Memory B cell (primary cell): ENCODE measurements around the gene GNG8.

Experiments used
- ATAC-seq: fragments of 150-1000 bp; cut with Tn5 transposase; 2 replicates; pipeline ENCODE4 v1.10.0; 2021; ENCODE audit warnings: low read depth, mild to moderate bottlenecking, moderate library complexity
- DNase-seq, 2 donors: peaks; one replicate each; pipeline ENCODE4 v3.0.0; 2022; ENCODE audit warnings: low spot score in 2 of 2
- H3K27ac Mint-ChIP-seq: one replicate; pipeline ENCODE4 v1.8.0; 2022; ENCODE audit warnings: mild to moderate bottlenecking, moderate library complexity, mixed read lengths
- H3K27me3 Mint-ChIP-seq: one replicate; pipeline ENCODE4 v1.8.0; 2022; ENCODE audit warnings: mixed read lengths
- H3K36me3 Mint-ChIP-seq: one replicate; pipeline ENCODE4 v1.8.0; 2022; ENCODE audit warnings: mild to moderate bottlenecking, mixed read lengths
- H3K4me1 Mint-ChIP-seq: one replicate; pipeline ENCODE4 v1.8.0; 2022; ENCODE audit warnings: mixed read lengths
- H3K4me3 Mint-ChIP-seq: one replicate; pipeline ENCODE4 v1.8.0; 2022; ENCODE audit warnings: mild to moderate bottlenecking, moderate library complexity, mixed read lengths
- H3K9me3 Mint-ChIP-seq: one replicate; pipeline ENCODE4 v1.8.0; 2022; ENCODE audit warnings: mixed read lengths

GNG8 gene

DNA sequence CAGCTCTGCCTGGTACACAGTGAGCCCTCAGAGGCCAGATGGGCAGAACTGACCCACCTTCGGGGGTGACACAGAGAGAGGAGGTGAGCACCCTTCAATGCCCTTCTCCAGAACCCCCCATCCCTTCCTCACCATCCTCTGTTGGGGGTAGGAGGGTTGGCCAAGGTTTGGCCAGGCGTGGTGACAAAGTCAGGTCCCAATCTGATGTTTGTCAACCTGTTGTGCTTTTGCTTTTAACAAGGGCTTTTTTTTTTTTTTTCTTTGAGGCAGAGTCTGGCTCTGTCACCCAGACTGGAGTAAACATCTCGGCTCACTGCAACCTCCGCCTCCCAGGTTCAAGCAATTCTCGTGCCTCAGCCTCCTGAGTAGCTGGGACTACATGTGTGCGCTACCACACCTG is 18.4 kb downstream of the GNG8 start:
- no peak for DNase-seq

DNA sequence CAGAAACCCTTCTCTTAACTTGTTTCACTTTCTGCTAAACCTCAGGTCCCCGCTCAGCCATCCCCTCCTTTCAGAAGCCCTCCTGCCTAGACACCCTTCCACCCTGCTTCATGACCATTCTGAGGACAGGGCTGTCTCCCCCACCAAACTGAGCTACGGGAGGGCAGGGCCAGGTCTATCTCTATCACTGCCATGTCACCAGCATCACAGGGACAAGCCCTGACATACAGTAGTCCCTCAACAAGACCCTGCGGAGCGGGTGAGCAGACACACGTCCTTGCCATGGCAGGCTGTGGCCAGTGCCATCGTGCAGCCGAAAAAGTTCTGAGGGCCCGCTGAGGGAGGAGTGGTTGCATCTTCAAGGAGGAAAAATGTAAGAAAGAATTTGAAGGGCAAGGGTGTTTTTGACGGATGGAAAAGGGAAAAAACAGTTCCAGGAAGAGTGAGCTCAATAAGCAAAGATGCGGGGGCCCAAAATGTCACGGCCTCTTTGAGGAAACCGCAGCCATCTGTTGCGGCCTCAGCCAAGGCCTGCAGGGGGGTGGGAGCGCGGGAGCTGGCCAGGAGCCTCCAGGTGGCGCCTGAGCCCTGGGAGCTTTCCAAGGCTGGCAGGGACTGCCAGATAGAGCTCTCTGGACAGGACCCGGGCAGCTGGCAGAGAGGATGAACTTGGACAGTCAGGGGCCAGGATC is 19.2 kb downstream of the GNG8 start:
- no peak for DNase-seq
- no peaks in the 10 kb centered on the region for H3K9me3 Mint-ChIP-seq
- peaks cover 34% of the 10 kb centered on the region for H3K4me1 Mint-ChIP-seq
- peak overlapping the region; percentile 99 for H3K27ac Mint-ChIP-seq
- ATAC-seq, result no peak
- H3K4me3 Mint-ChIP-seq, result peak overlapping the region; percentile 21
- H3K36me3 Mint-ChIP-seq, result no peaks in the 10 kb centered on the region
- H3K27me3 Mint-ChIP-seq, result no peaks in the 10 kb centered on the region

More for the DNA sequence above, 18.4 kb downstream of the GNG8 start:
- H3K4me3 Mint-ChIP-seq, result no peak overlapping the region
- ATAC-seq, result no peak
- H3K4me1 Mint-ChIP-seq, result peaks cover 31% of the 10 kb centered on the region
- peak overlapping the region; percentile 99 for H3K27ac Mint-ChIP-seq
- H3K9me3 Mint-ChIP-seq, result no peaks in the 10 kb centered on the region
- H3K27me3 Mint-ChIP-seq, result no peaks in the 10 kb centered on the region
- H3K36me3 Mint-ChIP-seq, result no peaks in the 10 kb centered on the region

DNA sequence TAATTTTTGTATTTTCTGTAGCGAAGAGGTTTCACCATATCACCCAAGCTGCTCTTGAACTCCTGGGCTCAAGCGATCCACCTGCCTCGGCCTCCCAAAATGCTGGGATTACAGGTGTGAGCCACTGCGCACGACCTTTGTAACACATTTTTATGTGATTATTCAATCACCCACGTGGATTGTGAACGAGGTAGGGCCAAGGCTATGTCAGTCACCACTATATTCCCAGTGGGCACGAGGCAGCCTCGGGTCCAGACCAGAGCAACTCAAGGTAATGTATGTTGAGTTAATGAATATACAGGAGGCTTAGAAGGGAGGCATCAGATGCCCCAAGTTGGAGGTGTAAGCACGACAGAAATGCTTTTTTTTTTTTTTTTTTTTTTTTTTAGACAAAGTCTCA is 20.0 kb downstream of the GNG8 start:
- no peak overlapping the region for H3K27ac Mint-ChIP-seq
- no peak for ATAC-seq
- no peak overlapping the region for H3K4me3 Mint-ChIP-seq
- H3K27me3 Mint-ChIP-seq, result no peaks in the 10 kb centered on the region
- peaks cover 38% of the 10 kb centered on the region for H3K4me1 Mint-ChIP-seq
- H3K36me3 Mint-ChIP-seq, result no peaks in the 10 kb centered on the region
- DNase-seq, result no peak
- H3K9me3 Mint-ChIP-seq, result no peaks in the 10 kb centered on the region

DNA sequence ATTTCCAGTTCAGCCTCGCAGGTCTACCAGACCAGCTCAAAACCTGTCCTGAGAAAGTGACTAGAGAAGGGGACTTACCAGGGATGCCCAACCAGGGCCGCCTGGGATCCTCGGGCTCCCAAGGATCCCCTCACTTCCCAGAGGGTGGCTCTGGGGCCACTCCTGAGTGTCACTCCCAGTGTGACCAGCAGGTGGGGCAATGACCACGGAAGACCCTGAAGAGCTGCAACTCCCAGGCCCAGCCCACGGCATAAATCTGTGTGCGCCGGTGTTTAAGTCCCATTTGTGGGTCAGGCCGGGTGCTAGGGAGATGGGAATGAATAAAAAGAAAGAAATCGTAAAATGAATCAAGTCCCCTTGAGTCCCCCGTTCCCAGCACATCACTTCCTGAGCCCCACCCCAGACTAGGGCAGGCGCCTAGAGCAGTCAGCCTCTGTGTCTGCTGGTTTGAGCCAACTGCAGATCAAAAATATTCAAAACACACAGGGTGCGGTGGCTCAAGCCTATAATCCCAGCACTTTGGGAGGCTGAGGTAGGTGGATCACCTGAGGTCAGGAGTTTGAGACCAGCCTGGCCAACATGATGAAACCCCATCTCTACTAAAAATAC is 21.8 kb downstream of the GNG8 start:
- DNase-seq (peak; percentile 87 to 91), ATAC-seq (peak; percentile 37)
- H3K27ac Mint-ChIP-seq, result peak overlapping the region; percentile 11
- H3K9me3 Mint-ChIP-seq, result no peaks in the 10 kb centered on the region
- H3K36me3 Mint-ChIP-seq, result peaks cover 7% of the 10 kb centered on the region
- peaks cover 34% of the 10 kb centered on the region for H3K4me1 Mint-ChIP-seq
- no peaks in the 10 kb centered on the region for H3K27me3 Mint-ChIP-seq
- H3K4me3 Mint-ChIP-seq, result no peak overlapping the region

DNA sequence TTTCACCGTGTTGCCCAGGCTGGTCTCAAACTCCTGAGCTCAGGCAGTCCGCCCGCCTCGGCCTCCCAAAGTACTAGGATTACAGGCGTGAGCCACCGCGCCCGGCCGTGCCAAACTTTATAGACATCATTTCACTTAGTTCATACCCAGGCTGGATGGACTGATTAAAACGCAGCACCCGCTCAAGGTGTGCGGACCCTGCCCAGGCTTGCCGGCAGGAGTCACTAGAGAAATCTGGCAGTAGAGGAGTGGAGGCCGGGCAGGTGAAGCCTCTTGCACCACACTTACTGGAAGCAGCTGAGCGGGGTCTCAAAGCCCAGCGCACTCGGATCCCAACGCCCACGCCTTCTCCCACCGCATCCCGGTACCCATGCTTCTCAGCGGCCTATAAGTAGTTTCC is 22.5 kb downstream of the GNG8 start:
- H3K4me3 Mint-ChIP-seq, result no peak overlapping the region
- H3K27ac Mint-ChIP-seq, result no peak overlapping the region
- peaks cover 12% of the 10 kb centered on the region for H3K36me3 Mint-ChIP-seq
- DNase-seq, result no peak
- no peaks in the 10 kb centered on the region for H3K9me3 Mint-ChIP-seq
- no peaks in the 10 kb centered on the region for H3K27me3 Mint-ChIP-seq
- H3K4me1 Mint-ChIP-seq, result peaks cover 32% of the 10 kb centered on the region
- ATAC-seq, result no peak

DNA sequence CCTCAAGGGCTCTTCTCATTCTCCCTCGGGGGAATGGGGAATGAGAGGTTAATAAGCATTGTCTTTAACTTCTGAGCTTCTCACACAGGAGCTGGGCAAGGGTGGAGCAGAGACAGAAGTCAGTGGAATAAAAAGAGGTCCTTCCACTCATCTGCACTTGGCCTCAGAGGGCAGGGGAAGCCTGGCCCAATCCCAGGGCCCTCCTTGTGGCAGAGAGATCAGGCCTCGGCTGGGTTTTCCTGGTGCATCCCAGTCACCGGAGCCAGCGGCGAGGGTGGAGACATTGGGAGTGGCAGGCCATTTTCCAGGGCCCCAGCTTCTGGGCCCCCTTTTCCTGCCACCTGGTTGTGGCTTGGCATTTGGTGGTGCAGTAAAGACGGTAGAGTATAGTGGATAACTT is 24.2 kb downstream of the GNG8 start:
- peak overlapping the region; percentile 28 for H3K27ac Mint-ChIP-seq
- peak; percentile 15 for ATAC-seq
- no peaks in the 10 kb centered on the region for H3K9me3 Mint-ChIP-seq
- H3K27me3 Mint-ChIP-seq, result no peaks in the 10 kb centered on the region
- DNase-seq, result no peak
- H3K36me3 Mint-ChIP-seq, result peaks cover 23% of the 10 kb centered on the region
- no peak overlapping the region for H3K4me3 Mint-ChIP-seq
- H3K4me1 Mint-ChIP-seq, result peaks cover 33% of the 10 kb centered on the region

DNA sequence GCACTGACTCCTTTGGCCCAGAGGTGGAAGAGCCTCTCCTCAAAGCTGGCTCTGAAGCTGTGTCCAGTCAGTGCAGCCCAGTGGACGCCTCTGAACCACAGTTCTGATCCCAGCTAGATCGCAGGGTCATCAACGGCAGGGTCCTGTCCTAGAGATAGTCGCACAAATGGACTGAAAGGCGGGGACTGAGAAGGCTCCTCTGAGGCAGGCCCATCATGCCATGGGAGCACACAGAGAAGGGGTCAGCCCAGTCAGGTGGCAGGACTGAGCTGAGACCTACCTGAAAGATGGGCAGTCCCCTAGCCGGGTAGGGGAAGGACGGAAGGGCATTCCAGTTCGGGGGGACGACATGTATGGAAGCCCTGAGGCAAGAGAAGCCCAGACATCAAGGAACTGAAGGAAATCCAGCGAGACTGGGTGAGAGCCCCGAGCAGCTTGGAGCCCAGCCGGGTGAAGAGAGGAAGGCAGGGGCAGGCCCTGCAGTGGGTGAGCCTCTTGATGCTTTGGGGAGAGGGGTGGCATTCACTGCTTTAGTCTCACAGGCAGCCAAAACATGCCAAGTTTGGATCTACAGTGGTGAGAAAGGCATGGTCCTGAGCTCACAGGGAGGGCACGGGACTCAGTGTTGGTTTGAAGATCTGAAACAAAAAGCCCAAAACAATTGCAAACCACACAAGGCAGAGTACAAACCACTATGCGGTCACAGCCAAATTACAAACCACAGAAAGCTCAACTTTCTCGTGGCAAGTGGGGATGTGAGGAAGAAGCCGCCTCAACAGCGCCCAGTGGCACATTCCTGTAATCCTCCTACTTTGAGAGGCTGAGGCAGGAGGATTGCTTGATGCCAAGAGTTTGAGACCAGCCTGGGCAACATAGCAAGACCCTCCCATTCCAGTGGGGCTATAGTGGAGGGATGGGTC is 24.9 kb downstream of the GNG8 start:
- Mint-ChIP-seq H3K4me3 (peak overlapping the region; percentile 41), H3K27ac (peak overlapping the region; percentile 28), H3K4me1 (peaks cover 30% of the 10 kb centered on the region), H3K36me3 (peaks cover 27% of the 10 kb centered on the region), H3K9me3 (no peaks in the 10 kb centered on the region), H3K27me3 (no peaks in the 10 kb centered on the region)
- DNase-seq (peak in 1 of 2 donors; percentile 15), ATAC-seq (peak; percentile 47)

DNA sequence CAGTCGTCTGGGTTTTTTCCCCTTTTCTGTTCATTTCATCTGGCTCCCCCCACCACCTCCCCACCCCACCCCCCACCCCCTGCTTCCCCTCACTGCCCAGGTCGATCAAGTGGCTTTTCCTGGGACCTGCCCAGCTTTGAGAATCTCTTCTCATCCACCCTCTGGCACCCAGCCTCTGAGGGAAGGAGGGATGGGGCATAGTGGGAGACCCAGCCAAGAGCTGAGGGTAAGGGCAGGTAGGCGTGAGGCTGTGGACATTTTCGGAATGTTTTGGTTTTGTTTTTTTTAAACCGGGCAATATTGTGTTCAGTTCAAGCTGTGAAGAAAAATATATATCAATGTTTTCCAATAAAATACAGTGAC is 25.6 kb downstream of the GNG8 start:
- Mint-ChIP-seq H3K36me3 (peaks cover 30% of the 10 kb centered on the region), H3K27me3 (no peaks in the 10 kb centered on the region), H3K27ac (no peak overlapping the region), H3K4me1 (peaks cover 30% of the 10 kb centered on the region), H3K4me3 (no peak overlapping the region), H3K9me3 (no peaks in the 10 kb centered on the region)
- DNase-seq (no peak), ATAC-seq (no peak)

DNA sequence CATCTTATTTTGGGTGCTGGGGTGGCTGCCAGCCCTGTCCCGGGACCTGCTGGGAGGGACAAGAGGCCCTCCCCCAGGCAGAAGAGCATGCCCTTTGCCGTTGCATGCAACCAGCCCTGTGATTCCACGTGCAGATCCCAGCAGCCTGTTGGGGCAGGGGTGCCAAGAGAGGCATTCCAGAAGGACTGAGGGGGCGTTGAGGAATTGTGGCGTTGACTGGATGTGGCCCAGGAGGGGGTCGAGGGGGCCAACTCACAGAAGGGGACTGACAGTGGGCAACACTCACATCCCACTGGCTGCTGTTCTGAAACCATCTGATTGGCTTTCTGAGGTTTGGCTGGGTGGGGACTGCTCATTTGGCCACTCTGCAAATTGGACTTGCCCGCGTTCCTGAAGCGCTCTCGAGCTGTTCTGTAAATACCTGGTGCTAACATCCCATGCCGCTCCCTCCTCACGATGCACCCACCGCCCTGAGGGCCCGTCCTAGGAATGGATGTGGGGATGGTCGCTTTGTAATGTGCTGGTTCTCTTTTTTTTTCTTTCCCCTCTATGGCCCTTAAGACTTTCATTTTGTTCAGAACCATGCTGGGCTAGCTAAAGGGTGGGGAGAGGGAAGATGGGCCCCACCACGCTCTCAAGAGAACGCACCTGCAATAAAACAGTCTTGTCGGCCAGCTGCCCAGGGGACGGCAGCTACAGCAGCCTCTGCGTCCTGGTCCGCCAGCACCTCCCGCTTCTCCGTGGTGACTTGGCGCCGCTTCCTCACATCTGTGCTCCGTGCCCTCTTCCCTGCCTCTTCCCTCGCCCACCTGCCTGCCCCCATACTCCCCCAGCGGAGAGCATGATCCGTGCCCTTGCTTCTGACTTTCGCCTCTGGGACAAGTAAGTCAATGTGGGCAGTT is 26.2 kb downstream of the GNG8 start:
- no peak overlapping the region for H3K27ac Mint-ChIP-seq
- no peak overlapping the region for H3K4me3 Mint-ChIP-seq
- peaks cover 30% of the 10 kb centered on the region for H3K36me3 Mint-ChIP-seq
- no peaks in the 10 kb centered on the region for H3K9me3 Mint-ChIP-seq
- ATAC-seq (no peak), DNase-seq (peak in 1 of 2 donors; percentile 10)
- no peaks in the 10 kb centered on the region for H3K27me3 Mint-ChIP-seq
- H3K4me1 Mint-ChIP-seq, result peaks cover 30% of the 10 kb centered on the region

DNA sequence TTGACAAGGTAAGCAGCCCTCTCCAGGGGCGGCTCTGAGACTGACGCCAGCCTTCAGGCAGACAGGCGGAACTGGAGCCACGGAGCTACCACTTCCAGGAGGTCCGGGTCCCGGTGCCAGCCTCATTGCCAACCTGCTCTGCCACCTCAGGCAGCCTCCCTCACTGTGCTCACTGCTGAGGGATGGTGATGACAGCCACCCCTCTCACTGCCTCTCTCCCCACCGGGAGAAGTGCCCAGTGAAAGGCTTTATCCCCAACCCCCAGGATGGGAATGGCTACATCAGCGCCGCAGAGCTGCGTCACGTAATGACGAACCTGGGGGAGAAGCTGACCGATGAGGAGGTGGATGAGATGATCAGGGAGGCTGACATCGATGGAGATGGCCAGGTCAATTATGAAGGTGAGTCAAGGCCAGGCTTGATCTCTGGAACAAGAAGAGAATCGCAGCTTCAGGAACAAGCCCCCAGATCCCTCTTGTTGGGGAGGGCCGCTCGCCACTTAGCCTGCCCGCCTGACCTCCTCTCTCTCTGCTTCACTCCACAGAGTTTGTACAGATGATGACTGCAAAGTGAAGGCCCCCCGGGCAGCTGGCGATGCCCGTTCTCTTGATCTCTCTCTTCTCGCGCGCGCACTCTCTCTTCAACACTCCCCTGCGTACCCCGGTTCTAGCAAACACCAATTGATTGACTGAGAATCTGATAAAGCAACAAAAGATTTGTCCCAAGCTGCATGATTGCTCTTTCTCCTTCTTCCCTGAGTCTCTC is 27.2 kb downstream of the GNG8 start:
- Mint-ChIP-seq H3K9me3 (no peaks in the 10 kb centered on the region), H3K36me3 (peaks cover 30% of the 10 kb centered on the region), H3K27ac (no peak overlapping the region), H3K27me3 (no peaks in the 10 kb centered on the region), H3K4me1 (peaks cover 28% of the 10 kb centered on the region), H3K4me3 (no peak overlapping the region)
- DNase-seq, result peak in 1 of 2 donors; percentile 11
- ATAC-seq, result no peak

DNA sequence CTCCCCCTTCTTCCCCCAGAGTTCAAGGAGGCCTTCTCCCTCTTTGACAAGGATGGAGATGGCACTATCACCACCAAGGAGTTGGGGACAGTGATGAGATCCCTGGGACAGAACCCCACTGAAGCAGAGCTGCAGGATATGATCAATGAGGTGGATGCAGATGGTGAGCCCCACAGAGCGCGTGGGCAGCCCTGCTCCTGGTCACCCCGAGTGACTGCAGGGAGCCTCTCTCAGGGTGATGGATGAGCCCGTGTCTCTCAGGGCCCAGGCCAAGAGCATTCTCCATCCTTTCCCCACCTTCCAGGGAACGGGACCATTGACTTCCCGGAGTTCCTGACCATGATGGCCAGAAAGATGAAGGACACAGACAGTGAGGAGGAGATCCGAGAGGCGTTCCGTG is 27.8 kb downstream of the GNG8 start:
- Mint-ChIP-seq H3K9me3 (no peaks in the 10 kb centered on the region), H3K4me1 (peaks cover 31% of the 10 kb centered on the region), H3K36me3 (peaks cover 30% of the 10 kb centered on the region), H3K4me3 (no peak overlapping the region), H3K27me3 (no peaks in the 10 kb centered on the region), H3K27ac (no peak overlapping the region)
- ATAC-seq, result no peak
- no peak for DNase-seq

DNA sequence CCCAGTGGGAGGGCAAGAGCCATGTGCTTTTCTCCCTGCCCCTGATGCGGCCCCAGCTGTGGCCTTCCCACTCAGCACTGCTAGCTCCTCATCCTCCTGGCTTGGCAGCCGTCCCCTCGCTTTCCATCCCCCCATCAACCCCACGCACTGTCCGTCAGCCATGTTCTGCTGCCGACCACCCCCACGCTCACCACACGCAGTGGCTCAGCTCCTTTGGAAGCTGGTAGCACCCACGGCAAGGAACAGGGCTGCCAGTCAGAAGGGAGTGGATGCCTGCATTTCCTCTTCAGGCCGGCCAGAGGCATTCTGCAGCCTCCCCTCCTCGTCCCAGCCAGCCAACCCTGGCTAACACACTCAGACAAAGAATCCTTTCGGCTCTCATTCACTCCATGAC is 28.6 kb downstream of the GNG8 start:
- DNase-seq (no peak), ATAC-seq (no peak)
- H3K4me3 Mint-ChIP-seq, result no peak overlapping the region
- H3K9me3 Mint-ChIP-seq, result no peaks in the 10 kb centered on the region
- no peaks in the 10 kb centered on the region for H3K27me3 Mint-ChIP-seq
- H3K36me3 Mint-ChIP-seq, result peaks cover 30% of the 10 kb centered on the region
- peaks cover 33% of the 10 kb centered on the region for H3K4me1 Mint-ChIP-seq
- no peak overlapping the region for H3K27ac Mint-ChIP-seq
